ENCODE measurements around the gene TCEANC2. TPM values are rescaled to one million over a fixed set of nuclear protein-coding genes. Genes with fewer than 3 reads are reported as not detected.

The TCEANC2 gene
- total RNA-seq, 1 experiment from 2014 or later: 5.3 TPM

GRCh38 chr1:54136963-54137533 lies 83.6 kb downstream of the TCEANC2 start:
- Histone ChIP-seq H3K79me2 (ENCODE audit: insufficient read depth, low read length) (no peaks in the 10 kb centered on the region), H2AK5ac (ENCODE audit: insufficient read length, low read length) (no peak overlapping the region), H3K9me3 (ENCODE audit: control insufficient read depth, low read depth, low read length) (no peaks in the 10 kb centered on the region), H4K91ac (ENCODE audit: insufficient read length, low read depth, low read length) (no peak overlapping the region), H3K14ac (ENCODE audit: insufficient read depth, low read length) (no peak overlapping the region), H3K27me3 (ENCODE audit: insufficient read depth, low read length) (no peaks in the 10 kb centered on the region; the same call in 1 of the 2 replicates), H3K4me1 (ENCODE audit: insufficient read depth, low read length) (peaks cover 6% of the 10 kb centered on the region; the same call in 1 of the 2 replicates), H3K27ac (ENCODE audit: insufficient read length, low read depth, low read length) (no peak overlapping the region), H2BK12ac (ENCODE audit: insufficient read length, low read depth, low read length) (no peak overlapping the region), H3K56ac (ENCODE audit: insufficient read length, low read depth, low read length) (no peak overlapping the region), H2BK5ac (ENCODE audit: insufficient read length, low read length) (no peak overlapping the region), H3K18ac (ENCODE audit: insufficient read length, low read depth, low read length) (no peak overlapping the region), H4K5ac (ENCODE audit: insufficient read length, low read depth, low read length) (no peak overlapping the region), H3K9ac (ENCODE audit: extremely low read depth, insufficient read length, low read length) (no peak overlapping the region), H3K23me2 (ENCODE audit: insufficient read length, low read depth, low read length, poor library complexity, severe bottlenecking) (no peaks in the 10 kb centered on the region), H3T11ph (ENCODE audit: low read length) (no peak overlapping the region), H2BK20ac (ENCODE audit: low read depth, low read length, poor library complexity, severe bottlenecking) (no peak overlapping the region), H4K8ac (replicated peaks; ENCODE audit: insufficient read length, low read depth, low read length) (no peak overlapping the region), H3K79me1 (ENCODE audit: insufficient read depth, low read depth, low read length, poor library complexity, severe bottlenecking) (no peaks in the 10 kb centered on the region), H2BK15ac (ENCODE audit: low read depth, low read length) (no peak overlapping the region), H3K23ac (ENCODE audit: insufficient read length, low read depth, low read length) (no peak overlapping the region), H2BK120ac (ENCODE audit: low read depth, low read length, poor library complexity, severe bottlenecking) (no peak overlapping the region), H3K4ac (ENCODE audit: low read depth, low read length) (no peak overlapping the region), H2AFZ (ENCODE audit: low read length) (no peak overlapping the region), H3K4me2 (ENCODE audit: insufficient read depth, insufficient read length, low read length) (no peak overlapping the region), H4K20me1 (ENCODE audit: control insufficient read depth, insufficient read depth, insufficient read length) (no peaks in the 10 kb centered on the region)
- Mint-ChIP-seq H3K27ac (no peak overlapping the region; a peak in 2 of 7 replicates), H3K27me3 (ENCODE audit: low read depth) (peaks cover 2% of the 10 kb centered on the region), H3K9me3 (no peaks in the 10 kb centered on the region), H3K4me3 (no peak overlapping the region), H3K36me3 (ENCODE audit: insufficient read depth in 1 of 3, low read depth in 3 of 3) (no peaks in the 10 kb centered on the region), H3K4me1 (peaks cover 31 to 46% of the 10 kb centered on the region in 2 experiments)
- no peak for TF ChIP-seq CTCF (conservative IDR thresholded peaks at IDR 0.05)
- DNase-seq: no peak
- no CpG with 5 or more reads among the region's 7 CpGs for WGBS (ENCODE audit: extremely low coverage, insufficient read length, low lambda C conversion rate)
